SU-DHL-6 (cell line): ENCODE results near the gene ADCY10.

Experiments used
- H2AFZ ChIP-seq: fragments of 200-600 bp; sonication (generic); 2 replicates; pipeline ENCODE4 v1.6.1; 2014; ENCODE audit warnings: low read depth, mild to moderate bottlenecking, moderate library complexity, mixed read lengths, antibody characterized with exemption, low read length; ENCODE audit not compliant: severe bottlenecking
- H3F3A ChIP-seq: fragments of 200-600 bp; shearing (Covaris generic); 2 replicates; pipeline ENCODE4 v1.6.0; 2016; ENCODE audit warnings: antibody characterized with exemption, mild to moderate bottlenecking; ENCODE audit not compliant: insufficient read depth
- H3K27ac ChIP-seq: fragments of 200-600 bp; sonication (generic); 2 replicates; pipeline ENCODE4 v1.5.1; 2016; ENCODE audit warnings: low read depth, mild to moderate bottlenecking, low read length, moderate library complexity, mixed read lengths
- H3K27me3 ChIP-seq: fragments of 200-600 bp; sonication (generic), shearing (Covaris generic); 2 replicates; pipeline ENCODE4 v1.6.0; 2014; ENCODE audit warnings: mild to moderate bottlenecking, low read length
- H3K36me3 ChIP-seq: fragments of 200-600 bp; sonication (generic); 2 replicates; pipeline ENCODE4 v1.6.1; 2014; ENCODE audit warnings: mild to moderate bottlenecking, low read length, mixed read lengths
- H3K4me2 ChIP-seq: fragments of 300-600, 200-600 bp; shearing (Covaris generic), sonication (generic); 2 replicates; pipeline ENCODE4 v1.6.0; 2014; ENCODE audit warnings: low read length, low read depth, mild to moderate bottlenecking; ENCODE audit not compliant: poor library complexity, severe bottlenecking
- H3K4me3 ChIP-seq: fragments of 200-600 bp; sonication (generic); 2 replicates; pipeline ENCODE4 v1.5.1; 2014; ENCODE audit warnings: antibody characterized with exemption, low read length, mild to moderate bottlenecking, mixed read lengths; ENCODE audit not compliant: insufficient read depth, poor library complexity, severe bottlenecking
- H3K79me2 ChIP-seq: fragments of 200-600 bp; sonication (generic); 2 replicates; pipeline ENCODE4 v1.6.1; 2014; ENCODE audit warnings: mild to moderate bottlenecking, low read length, moderate library complexity; ENCODE audit not compliant: insufficient read depth
- H3K9ac ChIP-seq: fragments of 200-600 bp; sonication (generic); 2 replicates; pipeline ENCODE4 v1.7.0; 2014; ENCODE audit warnings: mild to moderate bottlenecking, low read length
- H3K9me2 ChIP-seq: fragments of 200-600 bp; sonication (generic); replicated peaks from 2 replicates; pipeline ENCODE4 v1.6.1; 2014; ENCODE audit warnings: low read length; ENCODE audit not compliant: insufficient read depth
- H3K9me3 ChIP-seq: fragments of 200-600 bp; sonication (generic); 2 replicates; pipeline ENCODE4 v1.6.1; 2014; ENCODE audit warnings: low read length, mixed read lengths; ENCODE audit not compliant: insufficient read depth
- H4K20me1 ChIP-seq: fragments of 200-600 bp; sonication (generic); 2 replicates; pipeline ENCODE4 v1.6.1; 2014; ENCODE audit warnings: low read depth, mild to moderate bottlenecking, antibody characterized with exemption, low read length, moderate library complexity, mixed read lengths
- CTCF ChIP-seq: fragments of 200-600 bp; sonication (generic); IDR thresholded peaks from one replicate; pipeline ENCODE4 v1.5.1; 2017; ENCODE audit warnings: antibody characterized with exemption, mild to moderate bottlenecking, low read length, moderate library complexity; ENCODE audit not compliant: insufficient read depth, poor library complexity, severe bottlenecking
- EZH2phosphoT487 ChIP-seq: fragments of 200-600 bp; sonication (generic), shearing (Covaris generic); conservative IDR thresholded peaks from 2 replicates; pipeline ENCODE4 v1.6.1; 2018; ENCODE audit warnings: mild to moderate bottlenecking, antibody characterized with exemption, low read length, moderate library complexity, mixed read lengths

Gene ADCY10

GRCh38 chr1:167819849-167820683, 93.9 kb downstream of the ADCY10 start:
- H3K36me3 ChIP-seq = no peaks in the 10 kb centered on the region
- H3F3A ChIP-seq = no peaks in the 10 kb centered on the region
- H3K4me2 ChIP-seq = no peak overlapping the region
- no peak overlapping the region for H3K27ac ChIP-seq
- no peak overlapping the region for H3K4me3 ChIP-seq
- no peaks in the 10 kb centered on the region for H4K20me1 ChIP-seq
- no peaks in the 10 kb centered on the region for H3K9me2 ChIP-seq
- TF ChIP-seq EZH2phosphoT487 (no peak), CTCF (no peak)
- no peak overlapping the region for H2AFZ ChIP-seq
- no peaks in the 10 kb centered on the region for H3K9me3 ChIP-seq
- H3K79me2 ChIP-seq = no peaks in the 10 kb centered on the region
- no peaks in the 10 kb centered on the region for H3K27me3 ChIP-seq
- no peak overlapping the region for H3K9ac ChIP-seq

GRCh38 chr1:167815650-167816049, 98.3 kb downstream of the ADCY10 start:
- H3K9ac ChIP-seq = no peak overlapping the region

GRCh38 chr1:167812972-167813371, 101.0 kb downstream of the ADCY10 start:
- Histone ChIP-seq H3K4me3 (no peak overlapping the region), H3K36me3 (no peaks in the 10 kb centered on the region), H3K9ac (no peak overlapping the region), H3K9me3 (no peaks in the 10 kb centered on the region), H3K27ac (no peak overlapping the region), H3F3A (no peaks in the 10 kb centered on the region), H4K20me1 (no peaks in the 10 kb centered on the region), H3K4me2 (no peak overlapping the region), H3K27me3 (no peaks in the 10 kb centered on the region), H3K9me2 (no peaks in the 10 kb centered on the region), H2AFZ (no peak overlapping the region), H3K79me2 (no peaks in the 10 kb centered on the region)
- TF ChIP-seq CTCF (no peak), EZH2phosphoT487 (no peak)

More at GRCh38 chr1:167815650-167816049, 98.3 kb downstream of the ADCY10 start:
- TF ChIP-seq EZH2phosphoT487 (no peak), CTCF (no peak)
- H3K27me3 ChIP-seq = no peaks in the 10 kb centered on the region
- no peak overlapping the region for H3K4me2 ChIP-seq
- no peaks in the 10 kb centered on the region for H3K9me3 ChIP-seq
- H3K27ac ChIP-seq = no peak overlapping the region
- no peak overlapping the region for H2AFZ ChIP-seq
- H3K79me2 ChIP-seq = no peaks in the 10 kb centered on the region
- no peaks in the 10 kb centered on the region for H3K36me3 ChIP-seq
- H3F3A ChIP-seq = no peaks in the 10 kb centered on the region
- H4K20me1 ChIP-seq = no peaks in the 10 kb centered on the region
- no peaks in the 10 kb centered on the region for H3K9me2 ChIP-seq
- no peak overlapping the region for H3K4me3 ChIP-seq
